Uterus (tissue), 2 donors: ENCODE data around the gene DNAJA4.

ENCODE experiments used
- POLR2A ChIP-seq, 2 donors: fragments of 450-650 bp; IDR thresholded peaks; one replicate each; pipeline ENCODE4 v1.6.1; 2016; ENCODE audit warnings: antibody characterized with exemption in 2 of 2, mild to moderate bottlenecking in 1 of 2, moderate library complexity in 1 of 2
- TF ChIP-seq, protein P1 (sequence below), 4 experiments: fragments of 200-600 bp in 2 of 4; fragments of 450-650 bp in 2 of 4; sonication (generic) in 2 of 4; IDR thresholded peaks; one replicate each; pipeline ENCODE4 v1.5.1; 2016 to 2019; ENCODE audit warnings: antibody characterized with exemption in 4 of 4, mild to moderate bottlenecking in 2 of 4, moderate library complexity in 1 of 4

DNA sequence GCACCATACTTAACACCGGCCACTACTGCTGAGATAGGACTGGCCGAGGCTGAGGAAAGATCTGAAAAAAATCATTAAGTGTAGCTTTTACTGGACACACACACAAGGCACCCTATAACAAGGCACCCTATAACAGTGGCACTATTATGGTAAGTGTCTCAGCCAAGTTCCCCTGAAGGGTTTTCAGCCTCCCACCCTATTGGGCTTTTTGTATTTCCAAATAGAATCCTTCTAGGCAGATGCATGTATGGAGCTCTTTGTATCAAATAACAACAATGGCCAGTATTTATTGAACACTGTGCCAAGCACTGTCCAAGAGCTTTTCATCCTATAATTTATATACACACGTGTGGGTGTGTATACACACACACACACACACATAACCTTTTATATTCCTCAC is 6.7 kb upstream of the DNAJA4 start:
- TF ChIP-seq, protein P1, sequence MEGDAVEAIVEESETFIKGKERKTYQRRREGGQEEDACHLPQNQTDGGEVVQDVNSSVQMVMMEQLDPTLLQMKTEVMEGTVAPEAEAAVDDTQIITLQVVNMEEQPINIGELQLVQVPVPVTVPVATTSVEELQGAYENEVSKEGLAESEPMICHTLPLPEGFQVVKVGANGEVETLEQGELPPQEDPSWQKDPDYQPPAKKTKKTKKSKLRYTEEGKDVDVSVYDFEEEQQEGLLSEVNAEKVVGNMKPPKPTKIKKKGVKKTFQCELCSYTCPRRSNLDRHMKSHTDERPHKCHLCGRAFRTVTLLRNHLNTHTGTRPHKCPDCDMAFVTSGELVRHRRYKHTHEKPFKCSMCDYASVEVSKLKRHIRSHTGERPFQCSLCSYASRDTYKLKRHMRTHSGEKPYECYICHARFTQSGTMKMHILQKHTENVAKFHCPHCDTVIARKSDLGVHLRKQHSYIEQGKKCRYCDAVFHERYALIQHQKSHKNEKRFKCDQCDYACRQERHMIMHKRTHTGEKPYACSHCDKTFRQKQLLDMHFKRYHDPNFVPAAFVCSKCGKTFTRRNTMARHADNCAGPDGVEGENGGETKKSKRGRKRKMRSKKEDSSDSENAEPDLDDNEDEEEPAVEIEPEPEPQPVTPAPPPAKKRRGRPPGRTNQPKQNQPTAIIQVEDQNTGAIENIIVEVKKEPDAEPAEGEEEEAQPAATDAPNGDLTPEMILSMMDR (IDR thresholded peaks at IDR 0.05): no peak
- no peak for TF ChIP-seq POLR2A (IDR thresholded peaks at IDR 0.05)
